T-helper 2 cell treated with Interferon-gamma antibody and Interleukin-4, amounts not matched to agents 5 μg/mL and 100 μg/mL, for 36 hours (primary cell): Measurements from ENCODE around the gene DYNC1LI2.

ENCODE experiments used
- DNase-seq: peaks from one replicate; pipeline ENCODE4 v3.0.0; 2021; ENCODE audit warnings: low spot score
- H3K27ac Mint-ChIP-seq: one replicate; pipeline ENCODE4 v1.8.0; 2021; ENCODE audit warnings: mild to moderate bottlenecking, mixed read lengths
- H3K27me3 Mint-ChIP-seq: one replicate; pipeline ENCODE4 v1.8.0; 2021; ENCODE audit warnings: low read depth, mixed read lengths
- H3K36me3 Mint-ChIP-seq: one replicate; pipeline ENCODE4 v1.8.0; 2021; ENCODE audit warnings: low read depth, mixed read lengths
- H3K4me1 Mint-ChIP-seq: one replicate; pipeline ENCODE4 v1.8.0; 2021; ENCODE audit warnings: low read depth, mixed read lengths
- H3K4me3 Mint-ChIP-seq: one replicate; pipeline ENCODE4 v1.8.0; 2022; ENCODE audit warnings: mild to moderate bottlenecking, moderate library complexity, mixed read lengths
- H3K9me3 Mint-ChIP-seq: one replicate; pipeline ENCODE4 v1.8.0; 2021; ENCODE audit warnings: mixed read lengths

DYNC1LI2 gene

DNA sequence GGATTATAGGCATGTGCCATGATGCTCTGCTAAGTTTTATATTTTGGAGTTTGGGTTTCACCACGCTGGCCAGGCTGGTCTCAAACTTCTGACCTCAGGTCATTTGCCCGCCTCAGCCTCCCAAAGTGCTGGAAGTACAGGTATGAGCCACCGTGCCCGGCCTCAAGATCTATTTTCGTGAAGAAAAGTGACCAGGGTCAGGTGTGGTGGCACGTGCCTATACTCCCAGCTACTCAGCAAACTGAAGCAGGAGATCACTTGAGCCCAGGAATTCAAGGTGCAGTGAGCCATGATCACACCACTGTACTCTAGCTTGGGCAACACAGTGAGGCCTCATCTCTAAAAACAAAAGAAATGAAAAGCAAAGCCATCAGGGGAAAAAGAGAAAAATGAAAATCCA, 73.6 kb downstream of the DYNC1LI2 start:
- Mint-ChIP-seq H3K4me3 (no peak overlapping the region), H3K9me3 (no peaks in the 10 kb centered on the region), H3K36me3 (no peaks in the 10 kb centered on the region), H3K4me1 (no peaks in the 10 kb centered on the region), H3K27me3 (no peaks in the 10 kb centered on the region), H3K27ac (no peak overlapping the region)
- DNase-seq, result no peak

DNA sequence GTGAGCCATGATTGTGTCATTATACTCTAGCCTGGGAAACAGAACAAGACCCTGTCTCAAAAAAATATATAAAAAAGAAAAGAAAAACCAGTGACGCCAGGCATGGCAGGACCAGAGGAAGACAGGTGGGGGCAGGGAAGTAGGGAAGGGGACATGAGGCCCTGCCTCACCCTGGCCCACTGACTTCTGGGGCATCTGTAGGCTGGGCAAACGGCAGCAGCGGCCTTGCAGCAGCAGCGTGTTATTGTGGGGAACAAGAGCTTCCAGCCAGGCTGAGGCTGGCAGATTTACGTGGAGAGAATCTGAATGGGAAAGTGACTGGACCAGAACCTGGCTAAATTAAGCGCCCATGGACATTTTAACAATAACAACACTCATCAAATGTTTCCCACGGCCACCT, 74.2 kb downstream of the DYNC1LI2 start:
- no peak for DNase-seq
- Mint-ChIP-seq H3K36me3 (no peaks in the 10 kb centered on the region), H3K9me3 (no peaks in the 10 kb centered on the region), H3K4me1 (no peaks in the 10 kb centered on the region), H3K4me3 (no peak overlapping the region), H3K27ac (no peak overlapping the region), H3K27me3 (no peaks in the 10 kb centered on the region)

DNA sequence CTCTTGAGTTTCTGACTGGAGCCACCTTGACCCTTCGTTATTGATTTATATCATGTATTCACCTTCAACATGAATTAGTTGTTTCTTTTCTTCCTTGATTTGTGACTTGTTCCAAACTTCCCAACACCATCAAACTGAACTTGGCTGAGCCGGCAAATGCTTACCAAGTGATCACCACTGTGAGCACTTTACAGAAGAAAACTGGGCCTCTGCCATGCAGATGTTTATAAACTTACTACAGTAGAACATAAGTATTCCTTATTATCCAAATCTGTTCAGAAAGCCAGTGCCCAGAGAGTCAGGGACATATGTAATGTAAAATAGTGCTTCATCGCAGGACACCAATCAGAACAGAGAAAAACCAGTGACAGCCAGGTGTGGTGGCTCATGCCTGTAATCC, 74.8 kb downstream of the DYNC1LI2 start:
- DNase-seq, result no peak
- H3K27ac Mint-ChIP-seq, result no peak overlapping the region
- H3K4me1 Mint-ChIP-seq, result no peaks in the 10 kb centered on the region

DNA sequence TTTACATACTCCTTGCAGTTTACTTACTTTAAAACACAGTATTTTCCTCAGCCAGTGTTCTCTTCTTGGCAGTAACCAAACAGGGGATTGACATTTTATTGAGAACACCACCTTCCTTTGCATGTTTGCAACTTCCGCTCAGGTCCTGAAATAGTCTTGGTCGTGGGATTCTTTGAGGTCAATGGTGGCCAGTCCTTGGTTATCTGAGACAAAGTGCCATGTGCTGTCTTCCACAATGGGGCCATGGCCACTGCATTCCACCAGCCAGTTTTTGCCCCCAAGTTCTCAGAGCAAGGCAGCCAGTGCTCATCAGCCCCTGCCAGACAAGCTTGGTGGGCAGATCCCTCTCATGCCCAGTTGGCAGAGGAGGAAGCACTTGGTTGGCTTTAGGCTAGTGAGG, 77.7 kb downstream of the DYNC1LI2 start:
- Mint-ChIP-seq H3K4me1 (no peaks in the 10 kb centered on the region), H3K9me3 (no peaks in the 10 kb centered on the region), H3K4me3 (no peak overlapping the region), H3K36me3 (no peaks in the 10 kb centered on the region), H3K27ac (no peak overlapping the region), H3K27me3 (no peaks in the 10 kb centered on the region)
- no peak for DNase-seq

More for the DNA sequence above, 74.8 kb downstream of the DYNC1LI2 start:
- H3K36me3 Mint-ChIP-seq, result no peaks in the 10 kb centered on the region
- H3K4me3 Mint-ChIP-seq, result no peak overlapping the region
- no peaks in the 10 kb centered on the region for H3K9me3 Mint-ChIP-seq
- no peaks in the 10 kb centered on the region for H3K27me3 Mint-ChIP-seq
